HEK293 (cell line): ENCODE measurements around the gene WNT6.

Source experiments
- CTCF ChIA-PET: fragments of 350-600 bp; formaldehyde crosslinking; extraction: SDS; loops from one replicate; lab custom pipeline; 2021; ENCODE audit warnings: antibody characterized with exemption; lab: Yijun Ruan, JAX
- POLR2A ChIA-PET: fragments of 300-600 bp; formaldehyde crosslinking; extraction: SDS; loops from one replicate; lab custom pipeline; 2020; ENCODE audit warnings: antibody characterized with exemption, inconsistent platforms; lab: Yijun Ruan, JAX
- H3K27ac ChIP-seq: fragments of 200-500 bp; sonication (Bioruptor generic); 2 replicates; pipeline ENCODE4 v1.5.1; 2014; ENCODE audit warnings: low read depth, low read length, control low read depth, inconsistent platforms; ENCODE audit errors: extremely low read depth
- H3K36me3 ChIP-seq, 2 experiments: fragments of 200-500 bp in 1 of 2; sonication (Bioruptor generic) in 1 of 2; 1 replicate in 1 of 2; 2 replicates in 1 of 2; pipeline ENCODE4 v1.5.1; 2014 to 2017; ENCODE audit warnings: inconsistent platforms in 2 of 2, low read length in 2 of 2; ENCODE audit not compliant: control insufficient read depth in 2 of 2, insufficient read depth in 1 of 2
- H3K4me1 ChIP-seq: fragments of 200-500 bp; sonication (Bioruptor generic); 2 replicates; pipeline ENCODE4 v1.5.1; 2014; ENCODE audit warnings: mild to moderate bottlenecking, low read length, inconsistent platforms; ENCODE audit not compliant: control insufficient read depth, insufficient read depth
- H3K4me3 ChIP-seq: 2 replicates; pipeline ENCODE4 v1.5.1; 2011; ENCODE audit warnings: low read depth, mild to moderate bottlenecking, control low read depth, low read length, moderate library complexity
- H3K9me3 ChIP-seq: fragments of 200-500 bp; sonication (Bioruptor generic); 2 replicates; pipeline ENCODE4 v1.5.1; 2014; ENCODE audit warnings: low read depth, low read length, inconsistent platforms; ENCODE audit not compliant: control insufficient read depth, insufficient read depth
- GLI4 ChIP-seq: fragments of 450-650 bp; formaldehyde crosslinking; IDR thresholded peaks from 2 replicates; pipeline ENCODE4 v1.5.1; 2016; ENCODE audit warnings: missing biosample characterization, missing genetic modification characterization
- MEIS1 ChIP-seq: sonication (generic); formaldehyde crosslinking; IDR thresholded peaks from 2 replicates; pipeline ENCODE4 v1.8.1; 2022; ENCODE audit warnings: missing genetic modification reagents, mild to moderate bottlenecking, borderline replicate concordance
- ZBTB10 ChIP-seq: fragments of 450-650 bp; formaldehyde crosslinking; IDR thresholded peaks from 2 replicates; pipeline ENCODE4 v1.5.1; 2016; ENCODE audit warnings: missing biosample characterization, missing genetic modification characterization
- ZBTB49 ChIP-seq: fragments of 450-650 bp; formaldehyde crosslinking; IDR thresholded peaks from 2 replicates; pipeline ENCODE4 v1.5.1; 2016; ENCODE audit warnings: missing biosample characterization, missing genetic modification characterization, low read depth
- ZFP37 ChIP-seq: fragments of 450-650 bp; formaldehyde crosslinking; IDR thresholded peaks from 2 replicates; pipeline ENCODE4 v1.5.1; 2016; ENCODE audit warnings: missing biosample characterization, missing genetic modification characterization
- ZFP41 ChIP-seq: fragments of 450-650 bp; formaldehyde crosslinking; IDR thresholded peaks from 2 replicates; pipeline ENCODE4 v1.5.1; 2016; ENCODE audit warnings: missing biosample characterization, missing genetic modification characterization, borderline replicate concordance
- ZNF121 ChIP-seq: fragments of 450-650 bp; formaldehyde crosslinking; IDR thresholded peaks from 2 replicates; pipeline ENCODE4 v1.5.1; 2016; ENCODE audit warnings: missing biosample characterization, missing genetic modification characterization
- ZNF23 ChIP-seq: fragments of 450-650 bp; formaldehyde crosslinking; IDR thresholded peaks from 2 replicates; pipeline ENCODE4 v1.5.1; 2016; ENCODE audit warnings: missing biosample characterization, missing genetic modification characterization, borderline replicate concordance
- ZNF341 ChIP-seq: fragments of 450-650 bp; formaldehyde crosslinking; IDR thresholded peaks from 2 replicates; pipeline ENCODE4; 2016; ENCODE audit warnings: low read depth, missing biosample characterization, missing genetic modification characterization
- ZNF48 ChIP-seq: fragments of 450-650 bp; formaldehyde crosslinking; IDR thresholded peaks from 2 replicates; pipeline ENCODE4 v1.5.1; 2016; ENCODE audit warnings: missing biosample characterization, missing genetic modification characterization
- ZNF629 ChIP-seq: fragments of 450-650 bp; formaldehyde crosslinking; IDR thresholded peaks from 2 replicates; pipeline ENCODE4 v1.5.1; 2017; ENCODE audit warnings: missing biosample characterization, missing genetic modification characterization
- ZNF785 ChIP-seq: fragments of 450-650 bp; formaldehyde crosslinking; IDR thresholded peaks from 2 replicates; pipeline ENCODE4 v1.5.1; 2016; ENCODE audit warnings: missing biosample characterization, missing genetic modification characterization
- TF ChIP-seq, protein P1 (sequence below): fragments of 450-650 bp; formaldehyde crosslinking; IDR thresholded peaks from 2 replicates; pipeline ENCODE4 v1.5.1; 2016; ENCODE audit warnings: missing biosample characterization, missing genetic modification characterization, borderline replicate concordance
- TF ChIP-seq, protein P2 (sequence below): fragments of 450-650 bp; formaldehyde crosslinking; IDR thresholded peaks from 2 replicates; pipeline ENCODE4 v1.5.1; 2016; ENCODE audit warnings: missing biosample characterization, missing genetic modification characterization
- TF ChIP-seq, protein P3 (sequence below): fragments of 450-650 bp; formaldehyde crosslinking; IDR thresholded peaks from 2 replicates; pipeline ENCODE4 v1.5.1; 2016; ENCODE audit warnings: missing biosample characterization, missing genetic modification characterization

WNT6 gene

DNA sequence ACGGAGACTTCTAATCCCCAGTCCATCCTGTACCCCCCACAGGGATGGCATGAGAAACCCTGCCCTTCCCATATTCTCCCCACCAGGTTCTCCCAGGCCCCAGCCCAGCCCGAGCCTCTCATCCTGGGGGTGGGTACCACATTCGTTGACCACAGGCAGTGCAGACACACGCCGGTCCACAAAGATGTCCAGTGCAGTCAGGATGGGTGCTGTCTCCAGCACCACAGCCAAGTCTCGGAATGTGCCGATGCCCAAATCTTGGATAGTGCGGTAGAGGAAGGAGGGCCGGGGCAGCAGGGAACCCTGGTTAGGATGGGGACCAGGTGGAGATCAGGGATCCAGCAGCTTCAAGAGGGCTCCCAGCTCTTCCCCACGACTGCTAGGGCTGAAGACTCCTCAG lies 32.8 kb upstream of the WNT6 start:
- Histone ChIP-seq H3K4me1 (no peaks in the 10 kb centered on the region), H3K9me3 (no peaks in the 10 kb centered on the region), H3K36me3 (no peaks in the 10 kb centered on the region), H3K27ac (no peak overlapping the region), H3K4me3 (no peak overlapping the region)
- TF ChIP-seq ZFP41 = no peak
- TF ChIP-seq ZNF121 (tag by site-specific recombination) = no peak
- TF ChIP-seq, protein P1, sequence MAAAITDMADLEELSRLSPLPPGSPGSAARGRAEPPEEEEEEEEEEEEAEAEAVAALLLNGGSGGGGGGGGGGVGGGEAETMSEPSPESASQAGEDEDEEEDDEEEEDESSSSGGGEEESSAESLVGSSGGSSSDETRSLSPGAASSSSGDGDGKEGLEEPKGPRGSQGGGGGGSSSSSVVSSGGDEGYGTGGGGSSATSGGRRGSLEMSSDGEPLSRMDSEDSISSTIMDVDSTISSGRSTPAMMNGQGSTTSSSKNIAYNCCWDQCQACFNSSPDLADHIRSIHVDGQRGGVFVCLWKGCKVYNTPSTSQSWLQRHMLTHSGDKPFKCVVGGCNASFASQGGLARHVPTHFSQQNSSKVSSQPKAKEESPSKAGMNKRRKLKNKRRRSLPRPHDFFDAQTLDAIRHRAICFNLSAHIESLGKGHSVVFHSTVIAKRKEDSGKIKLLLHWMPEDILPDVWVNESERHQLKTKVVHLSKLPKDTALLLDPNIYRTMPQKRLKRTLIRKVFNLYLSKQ = no peak
- TF ChIP-seq ZBTB49 (tag by site-specific recombination) = no peak
- TF ChIP-seq MEIS1 (CRISPR knock-in tag) = no peak
- no peak for TF ChIP-seq ZBTB10
- TF ChIP-seq ZNF341 (tag by site-specific recombination) = no peak
- TF ChIP-seq, protein P2, sequence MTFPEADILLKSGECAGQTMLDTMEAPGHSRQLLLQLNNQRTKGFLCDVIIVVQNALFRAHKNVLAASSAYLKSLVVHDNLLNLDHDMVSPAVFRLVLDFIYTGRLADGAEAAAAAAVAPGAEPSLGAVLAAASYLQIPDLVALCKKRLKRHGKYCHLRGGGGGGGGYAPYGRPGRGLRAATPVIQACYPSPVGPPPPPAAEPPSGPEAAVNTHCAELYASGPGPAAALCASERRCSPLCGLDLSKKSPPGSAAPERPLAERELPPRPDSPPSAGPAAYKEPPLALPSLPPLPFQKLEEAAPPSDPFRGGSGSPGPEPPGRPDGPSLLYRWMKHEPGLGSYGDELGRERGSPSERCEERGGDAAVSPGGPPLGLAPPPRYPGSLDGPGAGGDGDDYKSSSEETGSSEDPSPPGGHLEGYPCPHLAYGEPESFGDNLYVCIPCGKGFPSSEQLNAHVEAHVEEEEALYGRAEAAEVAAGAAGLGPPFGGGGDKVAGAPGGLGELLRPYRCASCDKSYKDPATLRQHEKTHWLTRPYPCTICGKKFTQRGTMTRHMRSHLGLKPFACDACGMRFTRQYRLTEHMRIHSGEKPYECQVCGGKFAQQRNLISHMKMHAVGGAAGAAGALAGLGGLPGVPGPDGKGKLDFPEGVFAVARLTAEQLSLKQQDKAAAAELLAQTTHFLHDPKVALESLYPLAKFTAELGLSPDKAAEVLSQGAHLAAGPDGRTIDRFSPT (tag by site-specific recombination) = no peak
- no peak for TF ChIP-seq ZNF48 (tag by site-specific recombination)
- no peak for TF ChIP-seq ZNF785 (tag by site-specific recombination)
- TF ChIP-seq ZFP37 (tag by site-specific recombination) = no peak
- no peak for TF ChIP-seq GLI4 (tag by site-specific recombination)
- TF ChIP-seq, protein P3, sequence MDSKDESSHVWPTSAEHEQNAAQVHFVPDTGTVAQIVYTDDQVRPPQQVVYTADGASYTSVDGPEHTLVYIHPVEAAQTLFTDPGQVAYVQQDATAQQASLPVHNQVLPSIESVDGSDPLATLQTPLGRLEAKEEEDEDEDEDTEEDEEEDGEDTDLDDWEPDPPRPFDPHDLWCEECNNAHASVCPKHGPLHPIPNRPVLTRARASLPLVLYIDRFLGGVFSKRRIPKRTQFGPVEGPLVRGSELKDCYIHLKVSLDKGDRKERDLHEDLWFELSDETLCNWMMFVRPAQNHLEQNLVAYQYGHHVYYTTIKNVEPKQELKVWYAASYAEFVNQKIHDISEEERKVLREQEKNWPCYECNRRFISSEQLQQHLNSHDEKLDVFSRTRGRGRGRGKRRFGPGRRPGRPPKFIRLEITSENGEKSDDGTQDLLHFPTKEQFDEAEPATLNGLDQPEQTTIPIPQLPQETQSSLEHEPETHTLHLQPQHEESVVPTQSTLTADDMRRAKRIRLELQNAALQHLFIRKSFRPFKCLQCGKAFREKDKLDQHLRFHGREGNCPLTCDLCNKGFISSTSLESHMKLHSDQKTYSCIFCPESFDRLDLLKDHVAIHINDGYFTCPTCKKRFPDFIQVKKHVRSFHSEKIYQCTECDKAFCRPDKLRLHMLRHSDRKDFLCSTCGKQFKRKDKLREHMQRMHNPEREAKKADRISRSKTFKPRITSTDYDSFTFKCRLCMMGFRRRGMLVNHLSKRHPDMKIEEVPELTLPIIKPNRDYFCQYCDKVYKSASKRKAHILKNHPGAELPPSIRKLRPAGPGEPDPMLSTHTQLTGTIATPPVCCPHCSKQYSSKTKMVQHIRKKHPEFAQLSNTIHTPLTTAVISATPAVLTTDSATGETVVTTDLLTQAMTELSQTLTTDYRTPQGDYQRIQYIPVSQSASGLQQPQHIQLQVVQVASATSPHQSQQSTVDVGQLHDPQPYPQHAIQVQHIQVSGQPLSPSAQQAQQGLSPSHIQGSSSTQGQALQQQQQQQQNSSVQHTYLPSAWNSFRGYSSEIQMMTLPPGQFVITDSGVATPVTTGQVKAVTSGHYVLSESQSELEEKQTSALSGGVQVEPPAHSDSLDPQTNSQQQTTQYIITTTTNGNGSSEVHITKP = no peak
- TF ChIP-seq ZNF23 (tag by site-specific recombination) = no peak
- TF ChIP-seq ZNF629 = no peak
- ChIA-PET POLR2A (no interaction called here), CTCF (interaction anchor here (0.6 kb wide), 1 partner anchor 10 kb away, joined by 4 read pairs; no protein-coding TSS in a partner anchor)
